NCI-H748 (cell line): ENCODE measurements around the gene EXOC3.

Experiments used
- DNase-seq: peaks from one replicate; lab custom pipeline; 2025; ENCODE audit not compliant: unreplicated experiment; lab: John Stamatoyannopoulos, UW

Gene EXOC3

GRCh38 chr5:455806-456205 lies 12.8 kb downstream of the EXOC3 start:
- DNase-seq: no peak

GRCh38 chr5:456351-457194 lies 13.6 kb downstream of the EXOC3 start:
- DNase-seq: no peak

DNA sequence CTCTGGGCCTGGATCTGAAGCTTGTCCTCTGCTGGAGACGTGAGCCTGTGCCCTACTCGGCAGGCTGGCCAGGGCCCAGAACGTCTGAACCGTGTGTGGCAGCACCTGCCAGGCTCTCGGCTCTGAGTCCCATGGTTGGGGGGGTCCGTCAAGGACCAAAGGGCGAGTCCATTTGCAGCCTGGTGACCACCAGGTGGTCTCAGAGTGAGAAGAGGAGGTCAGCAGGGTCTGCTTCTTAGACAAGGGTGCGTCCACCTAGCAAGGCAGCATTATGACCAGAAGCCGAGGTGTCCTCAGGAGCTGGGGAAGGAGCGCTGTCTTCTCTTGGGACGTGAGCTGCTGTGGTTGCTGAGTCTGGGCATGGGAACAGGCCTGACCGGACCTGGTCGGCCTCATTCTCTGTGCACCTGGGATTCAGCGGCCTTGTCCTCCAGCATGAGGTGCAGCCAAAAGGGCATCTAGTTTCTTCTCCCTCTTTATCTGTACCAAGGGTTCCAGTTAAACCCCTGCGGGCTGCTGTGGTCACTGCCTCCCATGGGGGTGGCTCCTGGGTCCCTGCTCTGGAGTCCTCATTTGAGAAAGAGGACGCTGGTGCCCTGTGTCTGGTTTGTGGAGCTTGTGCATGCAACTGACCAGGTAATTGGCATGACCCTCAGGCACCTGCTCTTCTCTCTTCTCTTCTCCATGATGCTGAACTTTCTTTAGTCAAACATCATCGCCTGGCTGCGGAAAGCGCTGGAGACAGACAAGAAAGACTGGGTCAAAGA lies 14.4 kb downstream of the EXOC3 start:
- no peak for DNase-seq

GRCh38 chr5:458547-459353 lies 15.8 kb downstream of the EXOC3 start:
- DNase-seq: no peak

DNA sequence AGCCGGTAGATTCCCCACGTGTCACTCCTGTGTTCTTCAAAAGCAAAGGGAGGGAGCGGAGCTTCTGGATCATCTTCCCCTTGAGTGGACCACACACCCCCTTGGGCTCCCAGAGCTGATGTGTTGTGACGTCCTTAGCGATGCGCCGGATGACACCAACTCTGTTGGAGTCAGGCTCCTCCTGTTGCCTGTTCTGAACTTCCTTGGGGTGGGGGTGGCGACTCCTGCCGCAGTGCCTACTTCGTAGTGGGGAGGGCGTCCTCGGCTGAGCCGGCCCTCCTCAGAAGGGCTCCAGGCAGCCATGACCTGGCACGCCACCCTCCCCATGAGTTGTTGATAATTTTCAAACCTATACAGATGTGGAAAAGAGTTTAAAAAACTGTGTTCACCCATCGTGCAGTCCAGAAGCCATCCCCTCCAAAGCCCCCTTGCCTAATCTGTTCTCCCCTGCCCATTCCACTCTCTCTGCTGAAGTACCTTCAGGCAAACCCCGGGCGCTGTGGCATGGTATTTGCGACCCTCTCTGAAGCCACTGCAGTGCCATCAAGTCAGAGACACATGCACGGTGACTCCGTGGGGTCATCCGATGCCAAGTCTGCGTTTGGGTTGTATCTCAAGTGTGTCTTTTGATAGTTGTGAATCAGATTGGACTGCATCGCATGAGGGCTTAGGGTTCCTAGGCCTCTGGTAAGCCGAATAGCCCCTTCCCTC lies 16.7 kb downstream of the EXOC3 start:
- DNase-seq: no peak

GRCh38 chr5:460273-460625 lies 17.3 kb downstream of the EXOC3 start:
- DNase-seq: no peak

DNA sequence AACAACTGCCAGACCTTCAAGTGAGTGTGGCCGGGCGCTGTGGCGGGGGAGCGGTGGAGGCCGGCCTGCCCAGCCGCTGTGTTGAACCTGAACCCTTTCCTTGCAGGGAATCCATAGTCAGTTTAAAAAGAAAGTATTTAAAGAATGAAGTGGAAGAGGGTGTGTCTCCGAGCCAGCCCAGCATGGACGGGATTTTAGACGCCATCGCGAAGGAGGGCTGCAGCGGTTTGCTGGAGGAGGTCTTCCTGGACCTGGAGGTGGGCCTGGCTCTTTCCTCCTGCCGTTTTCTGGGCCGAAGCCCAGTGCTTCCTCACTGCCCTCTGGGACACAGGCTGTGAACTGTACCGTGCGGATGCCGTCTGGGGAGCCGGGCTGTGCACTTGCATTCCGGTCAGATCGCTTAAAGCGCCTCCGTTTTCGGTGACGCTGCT lies 19.1 kb downstream of the EXOC3 start:
- DNase-seq: no peak

DNA sequence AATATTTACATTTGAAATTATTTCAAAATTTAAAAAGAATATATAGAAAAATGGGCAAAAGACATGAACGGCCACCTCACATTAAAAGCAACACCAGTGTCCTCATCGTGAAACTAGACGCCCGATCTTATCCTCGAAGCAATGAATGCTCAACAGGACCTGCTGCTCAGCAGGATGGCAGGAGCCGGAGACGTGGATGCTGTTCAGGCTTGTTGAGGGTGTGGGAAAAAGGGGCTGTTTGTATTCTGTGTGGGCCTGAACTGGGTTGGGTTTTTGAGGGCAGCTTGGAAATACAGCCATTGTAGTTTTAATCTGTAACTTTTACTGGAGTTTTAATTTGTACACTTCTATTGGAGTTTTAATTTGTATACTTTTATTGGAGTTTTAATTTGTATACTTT lies 20.3 kb downstream of the EXOC3 start:
- DNase-seq: no peak

DNA sequence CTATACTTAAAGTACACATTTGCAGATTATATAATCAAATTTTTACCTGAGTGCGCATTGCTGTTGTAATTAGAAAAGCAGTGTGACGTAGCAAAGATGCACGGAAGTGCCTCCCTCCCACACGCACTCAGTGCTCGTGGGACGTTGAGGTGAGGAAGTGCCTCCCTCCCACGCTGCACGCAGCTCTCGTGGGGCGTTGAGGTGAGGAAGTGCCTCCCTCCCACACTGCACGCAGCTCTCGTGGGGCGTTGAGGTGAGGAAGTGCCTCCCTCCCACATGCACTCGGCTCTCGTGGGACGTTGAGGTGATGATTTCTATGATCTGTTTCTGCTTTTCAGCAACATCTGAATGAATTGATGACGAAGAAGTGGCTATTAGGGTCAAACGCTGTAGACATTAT lies 21.0 kb downstream of the EXOC3 start:
- no peak for DNase-seq

- no peak for DNase-seq
Observed at GRCh38 chr5:464446-464842, 21.5 kb downstream of the EXOC3 start.

GRCh38 chr5:464843-465590 lies 22.0 kb downstream of the EXOC3 start:
- DNase-seq: no peak

GRCh38 chr5:465591-466403 lies 22.8 kb downstream of the EXOC3 start:
- DNase-seq: no peak

DNA sequence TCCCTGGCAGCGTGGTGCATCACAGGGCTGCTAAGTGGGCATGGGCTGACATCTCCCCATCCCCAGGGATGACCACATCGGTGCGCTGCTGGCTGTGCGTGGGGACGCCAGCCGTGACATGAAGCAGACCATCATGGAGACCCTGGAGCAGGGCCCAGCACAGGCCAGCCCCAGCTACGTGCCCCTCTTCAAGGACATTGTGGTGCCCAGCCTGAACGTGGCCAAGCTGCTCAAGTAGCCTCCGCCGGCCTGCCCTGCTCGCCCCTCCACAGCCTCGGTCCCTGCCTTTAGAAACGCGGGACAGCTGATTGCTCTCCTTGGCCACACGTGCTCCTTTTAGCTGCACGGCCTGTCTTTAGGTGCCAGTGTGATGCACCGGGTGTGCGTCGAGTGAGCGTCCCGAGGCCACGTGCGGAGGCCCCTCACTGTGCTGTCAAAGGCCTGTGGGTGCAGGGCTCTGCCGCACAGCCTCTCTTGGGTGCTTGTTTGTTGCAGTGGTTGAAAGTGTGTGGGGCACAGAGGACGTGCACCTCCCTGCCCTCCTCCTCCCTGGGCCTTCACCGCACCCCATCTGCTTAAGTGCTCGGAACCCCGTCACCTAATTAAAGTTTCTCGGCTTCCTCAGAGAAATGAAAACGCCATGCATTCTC lies 23.8 kb downstream of the EXOC3 start:
- no peak for DNase-seq

DNA sequence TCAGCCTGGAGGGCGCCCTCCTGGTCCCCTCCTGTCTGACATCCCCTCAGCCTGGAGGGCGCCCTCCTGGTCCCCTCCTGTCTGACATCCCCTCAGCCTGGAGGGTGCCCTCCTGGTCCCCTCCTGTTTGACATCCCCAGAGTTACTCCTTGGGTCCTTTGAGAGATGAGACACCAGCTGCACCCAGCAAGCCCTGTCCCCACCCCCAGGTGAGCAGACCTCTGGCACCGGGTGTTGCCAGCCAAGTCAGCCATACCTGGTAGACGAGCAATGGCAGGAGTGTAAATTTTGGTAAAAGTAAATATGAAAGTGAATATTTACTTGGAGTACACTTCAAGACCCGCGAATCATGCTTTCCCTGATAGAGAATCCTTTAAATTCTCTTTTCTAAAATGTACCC lies 25.4 kb downstream of the EXOC3 start:
- no peak for DNase-seq

- DNase-seq: no peak
Observed at GRCh38 chr5:469752-470483, 26.9 kb downstream of the EXOC3 start.

- DNase-seq: peak; percentile 46
Observed at GRCh38 chr5:470961-471749, 28.2 kb downstream of the EXOC3 start.

- DNase-seq: no peak
Observed at GRCh38 chr5:471750-472058, 28.7 kb downstream of the EXOC3 start.
